Ovary (tissue), 3 donors: ENCODE measurements around the gene TMEM39B.

Experiments
- POLR2A ChIP-seq: fragments of 450-650 bp; IDR thresholded peaks from one replicate; pipeline ENCODE4 v1.6.1; 2017; ENCODE audit warnings: antibody characterized with exemption, mild to moderate bottlenecking, moderate library complexity
- TF ChIP-seq, protein P1 (sequence below), 3 donors: fragments of 450-650 bp in 2 of 3; fragments of 200-600 bp in 1 of 3; IDR thresholded peaks; one replicate each; pipeline versions ENCODE4 v1.5.1 to v1.8.0; 2016 to 2022; ENCODE audit warnings: antibody characterized with exemption in 3 of 3, mild to moderate bottlenecking in 1 of 3
- donor health status: DM: no; HTN: no; CAD: no.

DNA sequence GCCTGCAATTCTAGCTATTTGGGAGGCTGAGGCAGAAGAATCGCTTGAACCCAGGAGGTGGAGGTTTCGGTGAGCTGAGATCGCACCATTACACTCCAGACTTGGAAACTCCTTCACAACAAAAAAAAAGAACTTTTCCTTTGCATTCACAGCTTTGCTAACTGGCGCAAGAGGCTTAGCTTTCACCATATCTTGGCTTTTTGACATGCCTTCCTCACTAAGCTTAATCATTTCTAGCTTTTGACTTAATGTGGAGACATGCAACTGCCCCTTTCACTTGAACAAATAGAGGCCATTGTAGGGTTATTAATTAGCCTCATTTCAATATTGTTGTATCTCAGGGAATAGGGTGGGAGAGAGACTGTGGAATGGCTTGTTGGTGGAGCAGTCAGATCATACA is 43.8 kb downstream of the TMEM39B start:
- TF ChIP-seq, protein P1, sequence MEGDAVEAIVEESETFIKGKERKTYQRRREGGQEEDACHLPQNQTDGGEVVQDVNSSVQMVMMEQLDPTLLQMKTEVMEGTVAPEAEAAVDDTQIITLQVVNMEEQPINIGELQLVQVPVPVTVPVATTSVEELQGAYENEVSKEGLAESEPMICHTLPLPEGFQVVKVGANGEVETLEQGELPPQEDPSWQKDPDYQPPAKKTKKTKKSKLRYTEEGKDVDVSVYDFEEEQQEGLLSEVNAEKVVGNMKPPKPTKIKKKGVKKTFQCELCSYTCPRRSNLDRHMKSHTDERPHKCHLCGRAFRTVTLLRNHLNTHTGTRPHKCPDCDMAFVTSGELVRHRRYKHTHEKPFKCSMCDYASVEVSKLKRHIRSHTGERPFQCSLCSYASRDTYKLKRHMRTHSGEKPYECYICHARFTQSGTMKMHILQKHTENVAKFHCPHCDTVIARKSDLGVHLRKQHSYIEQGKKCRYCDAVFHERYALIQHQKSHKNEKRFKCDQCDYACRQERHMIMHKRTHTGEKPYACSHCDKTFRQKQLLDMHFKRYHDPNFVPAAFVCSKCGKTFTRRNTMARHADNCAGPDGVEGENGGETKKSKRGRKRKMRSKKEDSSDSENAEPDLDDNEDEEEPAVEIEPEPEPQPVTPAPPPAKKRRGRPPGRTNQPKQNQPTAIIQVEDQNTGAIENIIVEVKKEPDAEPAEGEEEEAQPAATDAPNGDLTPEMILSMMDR (IDR thresholded peaks at IDR 0.05): no peak
- TF ChIP-seq POLR2A: no peak
